ENCODE data around the gene MCC. TPM values are rescaled to one million over a fixed set of nuclear protein-coding genes. Genes with fewer than 3 reads are reported as not detected.

The MCC gene
- polyA plus RNA-seq, 1 donor (not counting 4 experiments of a cell fraction or from before 2014, with no cell fraction given), result 24.6 TPM

- Histone ChIP-seq H3K27me3 (ENCODE audit: control insufficient read depth, extremely low read depth, insufficient read depth, low read length) (no peaks in the 10 kb centered on the region), H3K4me3 (ENCODE audit: control insufficient read depth in 2 of 3, extremely low read depth in 1 of 3, insufficient read depth in 2 of 3, low read depth in 1 of 3, low read length in 3 of 3) (peak overlapping the region in 1 of 3 experiments; percentile 22), H3K9me3 (ENCODE audit: control insufficient read depth, low read depth, low read length) (no peaks in the 10 kb centered on the region), H3K36me3 (ENCODE audit: control insufficient read depth in 2 of 2, extremely low read depth in 1 of 2, insufficient read depth in 2 of 2, low read length in 2 of 2) (peaks cover 0 to 2% of the 10 kb centered on the region in 2 experiments), H2AFZ (ENCODE audit: control insufficient read depth, low read length) (no peak overlapping the region), H3K4me1 (ENCODE audit: control insufficient read depth, extremely low read depth, insufficient read depth, low read length) (peaks cover 65% of the 10 kb centered on the region), H3K79me2 (ENCODE audit: control insufficient read depth, insufficient read depth, low read length) (peaks cover 47% of the 10 kb centered on the region), H3K4me2 (ENCODE audit: control insufficient read depth, extremely low read depth, insufficient read depth, low read depth, low read length) (peak overlapping the region; percentile 83), H4K20me1 (ENCODE audit: control insufficient read depth, extremely low read depth, insufficient read depth, low read length) (no peaks in the 10 kb centered on the region), H3K27ac (ENCODE audit: control insufficient read depth, insufficient read depth, low read length) (peak overlapping the region; percentile 95), H3K9ac (ENCODE audit: control insufficient read depth, extremely low read depth, insufficient read depth, low read length) (peak overlapping the region; percentile 71), H3K9me1 (ENCODE audit: control insufficient read depth, extremely low read depth, insufficient read depth, low read length) (peaks cover 3% of the 10 kb centered on the region)
- DNase-seq (ENCODE audit: low read depth, low spot score) (peak; percentile 85), FAIRE-seq (peak; percentile 97)
- dilution Hi-C loops (cut with MboI; ENCODE audit: extremely low pct_ligation_motif_present, low sequenced_read_pairs), result no loop called here
- TF ChIP-seq, protein P1, sequence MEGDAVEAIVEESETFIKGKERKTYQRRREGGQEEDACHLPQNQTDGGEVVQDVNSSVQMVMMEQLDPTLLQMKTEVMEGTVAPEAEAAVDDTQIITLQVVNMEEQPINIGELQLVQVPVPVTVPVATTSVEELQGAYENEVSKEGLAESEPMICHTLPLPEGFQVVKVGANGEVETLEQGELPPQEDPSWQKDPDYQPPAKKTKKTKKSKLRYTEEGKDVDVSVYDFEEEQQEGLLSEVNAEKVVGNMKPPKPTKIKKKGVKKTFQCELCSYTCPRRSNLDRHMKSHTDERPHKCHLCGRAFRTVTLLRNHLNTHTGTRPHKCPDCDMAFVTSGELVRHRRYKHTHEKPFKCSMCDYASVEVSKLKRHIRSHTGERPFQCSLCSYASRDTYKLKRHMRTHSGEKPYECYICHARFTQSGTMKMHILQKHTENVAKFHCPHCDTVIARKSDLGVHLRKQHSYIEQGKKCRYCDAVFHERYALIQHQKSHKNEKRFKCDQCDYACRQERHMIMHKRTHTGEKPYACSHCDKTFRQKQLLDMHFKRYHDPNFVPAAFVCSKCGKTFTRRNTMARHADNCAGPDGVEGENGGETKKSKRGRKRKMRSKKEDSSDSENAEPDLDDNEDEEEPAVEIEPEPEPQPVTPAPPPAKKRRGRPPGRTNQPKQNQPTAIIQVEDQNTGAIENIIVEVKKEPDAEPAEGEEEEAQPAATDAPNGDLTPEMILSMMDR (optimal IDR thresholded peaks at IDR 0.05 in 1 of 3, IDR thresholded peaks at IDR 0.05 in 1 of 3, conservative IDR thresholded peaks at IDR 0.05 in 1 of 3; ENCODE audit: extremely low read depth in 1 of 3, insufficient read depth in 2 of 3, low read length in 3 of 3), result no peak
- TF ChIP-seq EZH2 (IDR thresholded peaks at IDR 0.05; ENCODE audit: low read length), result no peak
Measured at GRCh38 chr5:113162770-113163169, 325.5 kb downstream of the MCC start.

DNA sequence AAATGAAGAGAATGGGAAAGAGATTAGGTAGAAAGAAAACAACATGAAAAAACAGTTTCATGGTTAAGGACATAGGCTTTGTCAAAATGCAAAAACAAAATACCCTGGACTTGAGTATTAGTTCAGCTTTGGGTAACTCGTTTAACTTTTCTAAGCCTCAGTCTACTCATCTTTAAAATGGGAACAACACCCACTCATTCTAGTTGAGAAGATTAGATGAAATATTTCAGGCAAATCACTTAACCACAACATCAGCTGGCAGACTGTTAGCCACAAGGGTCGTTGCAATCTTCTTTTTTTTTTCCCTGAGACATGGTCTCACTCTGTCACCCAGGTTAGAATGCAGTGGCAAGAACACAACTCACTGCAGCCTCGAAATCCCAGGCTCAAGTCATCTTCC, 326.0 kb downstream of the MCC start:
- Histone ChIP-seq H3K36me3 (ENCODE audit: control insufficient read depth in 2 of 2, extremely low read depth in 1 of 2, insufficient read depth in 2 of 2, low read length in 2 of 2) (peaks cover 0 to 2% of the 10 kb centered on the region in 2 experiments), H3K4me2 (ENCODE audit: control insufficient read depth, extremely low read depth, insufficient read depth, low read depth, low read length) (peak overlapping the region; percentile 83), H3K9ac (ENCODE audit: control insufficient read depth, extremely low read depth, insufficient read depth, low read length) (peak overlapping the region; percentile 71), H3K27ac (ENCODE audit: control insufficient read depth, insufficient read depth, low read length) (peak overlapping the region; percentile 95), H3K9me1 (ENCODE audit: control insufficient read depth, extremely low read depth, insufficient read depth, low read length) (peaks cover 3% of the 10 kb centered on the region), H3K9me3 (ENCODE audit: control insufficient read depth, low read depth, low read length) (no peaks in the 10 kb centered on the region), H3K79me2 (ENCODE audit: control insufficient read depth, insufficient read depth, low read length) (peaks cover 52% of the 10 kb centered on the region), H3K4me3 (ENCODE audit: control insufficient read depth in 2 of 3, extremely low read depth in 1 of 3, insufficient read depth in 2 of 3, low read depth in 1 of 3, low read length in 3 of 3) (peak overlapping the region in 1 of 3 experiments; percentile 17), H3K4me1 (ENCODE audit: control insufficient read depth, extremely low read depth, insufficient read depth, low read length) (peaks cover 60% of the 10 kb centered on the region), H2AFZ (ENCODE audit: control insufficient read depth, low read length) (no peak overlapping the region), H3K27me3 (ENCODE audit: control insufficient read depth, extremely low read depth, insufficient read depth, low read length) (no peaks in the 10 kb centered on the region), H4K20me1 (ENCODE audit: control insufficient read depth, extremely low read depth, insufficient read depth, low read length) (no peaks in the 10 kb centered on the region)
- FAIRE-seq, result no peak
- no peak for DNase-seq (ENCODE audit: low read depth, low spot score)
- dilution Hi-C loops (cut with MboI; ENCODE audit: extremely low pct_ligation_motif_present, low sequenced_read_pairs), result no loop called here
- TF ChIP-seq, protein P1 (optimal IDR thresholded peaks at IDR 0.05 in 1 of 3, IDR thresholded peaks at IDR 0.05 in 1 of 3, conservative IDR thresholded peaks at IDR 0.05 in 1 of 3; ENCODE audit: extremely low read depth in 1 of 3, insufficient read depth in 2 of 3, low read length in 3 of 3), result no peak
- TF ChIP-seq EZH2 (IDR thresholded peaks at IDR 0.05; ENCODE audit: low read length), result no peak
